ENCODE data around the gene RHBDD1.

RHBDD1 gene

GRCh38 chr2:226994775-226995174 lies 158.9 kb downstream of the RHBDD1 start:
- ATAC-seq, result no peak

GRCh38 chr2:226995625-226996041 lies 159.8 kb downstream of the RHBDD1 start:
- ATAC-seq, result peak; percentile 77 to 89

GRCh38 chr2:226999661-227000060 lies 163.8 kb downstream of the RHBDD1 start:
- no peak for ATAC-seq

- no peak for ATAC-seq
Measured at GRCh38 chr2:227000123-227000522, 164.3 kb downstream of the RHBDD1 start.

GRCh38 chr2:227004482-227004881 lies 168.6 kb downstream of the RHBDD1 start:
- ATAC-seq, result no peak

GRCh38 chr2:227006189-227006897 lies 170.5 kb downstream of the RHBDD1 start:
- ATAC-seq, result no peak

GRCh38 chr2:227007148-227007547 lies 171.3 kb downstream of the RHBDD1 start:
- no peak for ATAC-seq

GRCh38 chr2:227007940-227008339 lies 172.1 kb downstream of the RHBDD1 start:
- ATAC-seq, result no peak

GRCh38 chr2:227010433-227010832 lies 174.6 kb downstream of the RHBDD1 start:
- ATAC-seq, result peak in 1 of 2 donors; percentile 17

GRCh38 chr2:227013330-227013729 lies 177.5 kb downstream of the RHBDD1 start:
- ATAC-seq, result no peak

- no peak for ATAC-seq
Measured at GRCh38 chr2:227013881-227014280, 178.0 kb downstream of the RHBDD1 start.

GRCh38 chr2:227016894-227017293 lies 181.0 kb downstream of the RHBDD1 start:
- no peak for ATAC-seq

GRCh38 chr2:227020416-227020815 lies 184.6 kb downstream of the RHBDD1 start:
- no peak for ATAC-seq

GRCh38 chr2:227022608-227023007 lies 186.8 kb downstream of the RHBDD1 start:
- no peak for ATAC-seq

GRCh38 chr2:227025510-227025909 lies 189.7 kb downstream of the RHBDD1 start:
- no peak for ATAC-seq

- ATAC-seq, result no peak
Measured at GRCh38 chr2:227029426-227030105, 193.7 kb downstream of the RHBDD1 start.

GRCh38 chr2:227030789-227031188 lies 194.9 kb downstream of the RHBDD1 start:
- ATAC-seq, result no peak

- ATAC-seq, result no peak
Measured at GRCh38 chr2:227031379-227031778, 195.5 kb downstream of the RHBDD1 start.

- ATAC-seq, result no peak
Measured at GRCh38 chr2:227033471-227034148, 197.8 kb downstream of the RHBDD1 start.

GRCh38 chr2:227035711-227036367 lies 200.0 kb downstream of the RHBDD1 start:
- no peak for ATAC-seq

- ATAC-seq, result no peak
Measured at GRCh38 chr2:227036527-227036926, 200.7 kb downstream of the RHBDD1 start.

GRCh38 chr2:227038550-227039189 lies 202.8 kb downstream of the RHBDD1 start:
- no peak for ATAC-seq

- ATAC-seq, result no peak
Measured at GRCh38 chr2:227043981-227044380, 208.1 kb downstream of the RHBDD1 start.

Data from activated CD4-positive, CD25-positive, alpha-beta regulatory T cell treated with anti-CD3 and anti-CD28 coated beads, Interleukin-2, amount 50 U/mL, for 24 hours (primary cell).